WTC11 (cell line): Measurements from ENCODE around the gene MUC4. TPM values are rescaled to one million over a fixed set of nuclear protein-coding genes. Genes with fewer than 3 reads are reported as not detected.

Experiments used
- ATAC-seq: fragments of 200-7000 bp; cut with Tn5 transposase; 2 replicates; pipeline ENCODE4 v1.10.0; 2021; ENCODE audit warnings: mild to moderate bottlenecking, moderate library complexity
- CTCF ChIA-PET: fragments of 300-600 bp; sonication (Branson Sonifier 250); formaldehyde crosslinking; loops from one replicate; lab custom pipeline; 2021; ENCODE audit warnings: antibody characterized with exemption; lab: Charles Lee
- POLR2A ChIA-PET: fragments of 350-600 bp; sonication (Branson Sonifier 250); formaldehyde crosslinking; loops from one replicate; lab custom pipeline; 2021; ENCODE audit warnings: antibody characterized with exemption; lab: Charles Lee
- DNase-seq: peaks from one replicate; pipeline ENCODE4 v3.0.0; 2021; ENCODE audit warnings: low spot score
- H3K27ac Mint-ChIP-seq: 2 replicates; pipeline ENCODE4 v1.8.0; 2021; ENCODE audit warnings: mixed read lengths
- H3K27me3 Mint-ChIP-seq: 2 replicates; pipeline ENCODE4 v1.8.0; 2021; ENCODE audit warnings: low read depth, mild to moderate bottlenecking, moderate library complexity, mixed read lengths
- H3K36me3 Mint-ChIP-seq: 2 replicates; pipeline ENCODE4 v1.8.0; 2021; ENCODE audit warnings: mixed read lengths
- H3K4me1 Mint-ChIP-seq: 2 replicates; pipeline ENCODE4 v1.8.0; 2022; ENCODE audit warnings: mixed read lengths
- H3K4me3 Mint-ChIP-seq: 2 replicates; pipeline ENCODE4 v1.8.0; 2021; ENCODE audit warnings: mild to moderate bottlenecking, moderate library complexity, mixed read lengths
- H3K9me3 Mint-ChIP-seq: 2 replicates; pipeline ENCODE4 v1.8.0; 2021; ENCODE audit warnings: mixed read lengths
- AFF4 ChIP-seq: sonication (generic); formaldehyde crosslinking; IDR thresholded peaks from 2 replicates; pipeline ENCODE4 v1.8.1; 2023; ENCODE audit warnings: mild to moderate bottlenecking, missing genetic modification reagents, borderline replicate concordance
- ATF3 ChIP-seq: sonication (generic); formaldehyde crosslinking; conservative IDR thresholded peaks from 2 replicates; pipeline ENCODE4 v1.8.1; 2022; ENCODE audit warnings: mild to moderate bottlenecking, missing genetic modification reagents
- ATF6 ChIP-seq: sonication (generic); formaldehyde crosslinking; IDR thresholded peaks from 2 replicates; pipeline ENCODE4 v1.8.1; 2023; ENCODE audit warnings: mild to moderate bottlenecking, missing genetic modification reagents
- CBFB ChIP-seq: sonication (generic); formaldehyde crosslinking; IDR thresholded peaks from 2 replicates; pipeline ENCODE4 v1.8.1; 2022; ENCODE audit warnings: mild to moderate bottlenecking, low read depth, missing genetic modification reagents
- E2F5 ChIP-seq: sonication (generic); formaldehyde crosslinking; IDR thresholded peaks from 2 replicates; pipeline ENCODE4 v1.8.1; 2022; ENCODE audit warnings: mild to moderate bottlenecking, moderate library complexity, missing genetic modification reagents
- ELF4 ChIP-seq: sonication (generic); formaldehyde crosslinking; IDR thresholded peaks from 2 replicates; pipeline ENCODE4 v1.8.1; 2022; ENCODE audit warnings: low read depth, mild to moderate bottlenecking, moderate library complexity, missing genetic modification reagents
- FOXJ3 ChIP-seq: sonication (generic); formaldehyde crosslinking; IDR thresholded peaks from 2 replicates; pipeline ENCODE4 v1.9.0; 2021; ENCODE audit warnings: missing genetic modification reagents, mild to moderate bottlenecking, borderline replicate concordance
- GABPB1 ChIP-seq: sonication (generic); formaldehyde crosslinking; IDR thresholded peaks from 2 replicates; pipeline ENCODE4 v1.8.1; 2023; ENCODE audit warnings: mild to moderate bottlenecking, missing genetic modification reagents
- HMGA2 ChIP-seq: fragments of 250-450 bp; sonication (Bioruptor Pico); IDR thresholded peaks from 2 replicates; pipeline ENCODE4 v1.4.0; 2021; ENCODE audit warnings: mild to moderate bottlenecking, moderate library complexity
- IRF2 ChIP-seq: sonication (generic); formaldehyde crosslinking; IDR thresholded peaks from 2 replicates; pipeline ENCODE4 v1.8.0; 2022; ENCODE audit warnings: low read depth, missing genetic modification reagents, borderline replicate concordance
- NR1H2 ChIP-seq: sonication (generic); formaldehyde crosslinking; IDR thresholded peaks from 2 replicates; pipeline ENCODE4 v1.9.0; 2021; ENCODE audit warnings: mild to moderate bottlenecking, moderate library complexity, missing genetic modification reagents
- NR2C2 ChIP-seq: sonication (generic); formaldehyde crosslinking; IDR thresholded peaks from 2 replicates; pipeline ENCODE4 v1.8.0; 2022; ENCODE audit warnings: mild to moderate bottlenecking, missing genetic modification reagents
- PRDM15 ChIP-seq: sonication (generic); formaldehyde crosslinking; IDR thresholded peaks from 2 replicates; pipeline ENCODE4 v1.8.0; 2022; ENCODE audit warnings: missing genetic modification reagents
- SMAD3 ChIP-seq: sonication (generic); formaldehyde crosslinking; IDR thresholded peaks from 2 replicates; pipeline ENCODE4 v1.8.0; 2022; ENCODE audit warnings: missing genetic modification reagents, mild to moderate bottlenecking, borderline replicate concordance
- ZNF232 ChIP-seq: sonication (generic); formaldehyde crosslinking; IDR thresholded peaks from 2 replicates; pipeline ENCODE4 v1.8.0; 2022; ENCODE audit warnings: mild to moderate bottlenecking, missing genetic modification reagents
- ZNF396 ChIP-seq: fragments of 250-450 bp; sonication (Bioruptor Pico); IDR thresholded peaks from 2 replicates; pipeline ENCODE4 v1.8.0; 2021; ENCODE audit warnings: mild to moderate bottlenecking, moderate library complexity, borderline replicate concordance
- total RNA-seq: library from RNA; stranded (reverse); gene quantifications from 3 replicates; pipeline ENCODE4 v1.2.3, GENCODE V29; 2021

MUC4 gene
- total RNA-seq, 1 experiment from 2014 or later = 2.1 TPM

GRCh38 chr3:195755791-195756676 lies 55.7 kb downstream of the MUC4 start (continued):
- TF ChIP-seq ZNF396 (no peak), ZNF232 (CRISPR knock-in tag) (no peak), FOXJ3 (CRISPR knock-in tag) (no peak), IRF2 (no peak)

- H3K27ac Mint-ChIP-seq = no peak overlapping the region
- no peaks in the 10 kb centered on the region; the same call in 1 of the 2 replicates for H3K27me3 Mint-ChIP-seq
- ChIA-PET CTCF (interaction anchor here (1.1 to 2.4 kb wide), 4 partner anchors 8 to 139 kb away, joined by 3 to 7 read pairs (median 5); no protein-coding TSS in a partner anchor), POLR2A (no interaction called here)
- H3K4me1 Mint-ChIP-seq = peaks cover 5% of the 10 kb centered on the region
- DNase-seq (no peak), ATAC-seq (no peak)
- H3K36me3 Mint-ChIP-seq = no peaks in the 10 kb centered on the region
- no peak overlapping the region for H3K4me3 Mint-ChIP-seq
- H3K9me3 Mint-ChIP-seq = no peaks in the 10 kb centered on the region
- TF ChIP-seq E2F5 (CRISPR knock-in tag) = no peak
- TF ChIP-seq NR2C2 = no peak
Measured at GRCh38 chr3:195755391-195755790, 56.3 kb downstream of the MUC4 start.

- no peak overlapping the region for H3K4me3 Mint-ChIP-seq
- TF ChIP-seq AFF4 (CRISPR knock-in tag) (no peak), ATF3 (CRISPR knock-in tag) (no peak), ELF4 (CRISPR knock-in tag) (no peak), NR1H2 (CRISPR knock-in tag) (no peak), GABPB1 (no peak)
- H3K4me1 Mint-ChIP-seq = peaks cover 5% of the 10 kb centered on the region
- POLR2A ChIA-PET = no interaction called here
- no peak for DNase-seq
- H3K9me3 Mint-ChIP-seq = no peaks in the 10 kb centered on the region
- H3K27me3 Mint-ChIP-seq = no peaks in the 10 kb centered on the region; the same call in 1 of the 2 replicates
- no peaks in the 10 kb centered on the region for H3K36me3 Mint-ChIP-seq
- H3K27ac Mint-ChIP-seq = no peak overlapping the region
- no peak for ATAC-seq
- CTCF ChIA-PET = interaction anchor here (0.7 to 2.4 kb wide), 4 partner anchors 12 to 140 kb away, joined by 3 to 7 read pairs (median 4); no protein-coding TSS in a partner anchor
Measured at GRCh38 chr3:195754906-195755305, 56.8 kb downstream of the MUC4 start.

GRCh38 chr3:195754141-195754540 lies 57.6 kb downstream of the MUC4 start:
- H3K9me3 Mint-ChIP-seq = no peaks in the 10 kb centered on the region
- H3K4me1 Mint-ChIP-seq = peaks cover 5% of the 10 kb centered on the region
- ATAC-seq = no peak
- no peak for DNase-seq
- TF ChIP-seq HMGA2 (CRISPR knock-in tag) (no peak), ATF6 (CRISPR knock-in tag) (no peak), PRDM15 (no peak), CBFB (CRISPR knock-in tag) (no peak), E2F5 (CRISPR knock-in tag) (no peak), SMAD3 (CRISPR knock-in tag) (no peak)
- H3K36me3 Mint-ChIP-seq = no peaks in the 10 kb centered on the region
- peaks cover 1% of the 10 kb centered on the region; the same call in 1 of the 2 replicates for H3K27me3 Mint-ChIP-seq
- POLR2A ChIA-PET = no interaction called here
- CTCF ChIA-PET = no interaction called here
- H3K27ac Mint-ChIP-seq = no peak overlapping the region
- no peak overlapping the region for H3K4me3 Mint-ChIP-seq
